GM21619 (cell line): Measurements from ENCODE around the gene TWF1.
"Not testable (repeated sequence)": the region's sequence is repeated elsewhere in the genome, so short reads cannot be mapped to it uniquely, and the experiment has no call there.

Source experiments
- ATAC-seq: cut with Tn5 transposase; IDR thresholded peaks from one replicate; pipeline ENCODE4 v1.9.1; 2021; ENCODE audit not compliant: unreplicated experiment

Gene TWF1

DNA sequence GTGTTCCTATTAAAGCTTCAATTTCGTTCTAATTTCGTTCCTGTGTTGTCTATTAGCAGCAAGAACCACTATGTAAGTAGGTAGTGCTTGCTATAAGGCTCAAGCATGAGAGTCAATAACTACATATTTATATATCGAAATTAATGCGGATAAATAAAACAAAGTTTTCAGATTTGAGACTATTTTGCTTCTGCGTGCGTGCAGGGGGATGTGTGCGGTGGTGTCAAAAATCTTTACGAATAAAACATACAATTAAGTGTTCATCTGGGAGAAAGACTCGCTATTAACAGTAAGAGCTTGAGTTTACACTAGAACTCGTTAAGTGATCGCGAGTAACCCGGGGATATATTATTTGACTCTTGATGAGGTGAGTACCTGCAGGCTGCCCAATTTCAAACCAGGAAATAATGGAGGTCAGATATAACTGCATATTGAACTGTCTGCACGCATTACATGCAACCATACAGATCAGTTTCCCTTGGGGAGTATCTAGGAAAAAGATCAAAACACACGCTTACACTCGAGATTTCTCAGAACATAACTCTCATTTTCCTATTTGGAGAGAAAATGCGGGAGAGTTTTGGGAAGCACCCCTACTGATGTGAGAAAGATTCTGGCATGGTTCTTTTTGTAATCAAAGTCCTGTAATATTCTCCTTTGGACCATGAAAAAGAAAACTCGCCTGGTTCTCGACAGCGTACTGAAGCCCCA, 813 bp downstream of the TWF1 start:
- ATAC-seq, result no peak

DNA sequence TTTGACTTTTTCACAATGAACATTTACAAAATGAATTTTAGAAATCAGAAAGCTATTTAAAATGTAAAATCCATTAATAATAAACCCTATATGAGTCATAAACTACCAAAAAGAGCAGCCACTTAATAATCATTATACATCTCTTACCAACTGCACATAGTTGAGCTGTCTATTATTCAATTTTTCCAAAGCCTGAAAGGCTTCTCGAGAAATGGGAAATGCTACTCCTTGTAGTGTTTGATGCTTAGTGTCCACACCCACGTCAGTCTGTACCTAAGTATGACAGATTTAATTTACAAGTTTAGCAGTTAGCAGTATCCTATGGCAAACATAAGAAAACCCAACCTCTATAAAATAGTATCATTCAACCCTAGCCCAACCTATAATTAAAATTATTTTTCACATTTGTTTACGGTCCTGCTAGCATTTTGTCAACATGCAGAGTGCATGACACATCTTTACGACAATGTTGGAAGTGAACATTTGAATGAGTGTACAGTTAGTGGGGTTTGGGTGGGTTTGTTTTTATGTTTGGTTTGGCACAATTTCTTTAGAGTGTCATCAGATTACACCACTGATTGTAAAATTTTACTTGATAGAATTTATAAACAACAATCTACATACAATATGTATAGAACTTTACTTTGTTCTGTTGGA, 8.4 kb downstream of the TWF1 start:
- ATAC-seq, result no peak

- no peak for ATAC-seq
Measured at GRCh38 chr12:43795716-43796280, 10.3 kb downstream of the TWF1 start.

GRCh38 chr12:43789941-43790340, 16.2 kb downstream of the TWF1 start:
- ATAC-seq, result peak; percentile 46

DNA sequence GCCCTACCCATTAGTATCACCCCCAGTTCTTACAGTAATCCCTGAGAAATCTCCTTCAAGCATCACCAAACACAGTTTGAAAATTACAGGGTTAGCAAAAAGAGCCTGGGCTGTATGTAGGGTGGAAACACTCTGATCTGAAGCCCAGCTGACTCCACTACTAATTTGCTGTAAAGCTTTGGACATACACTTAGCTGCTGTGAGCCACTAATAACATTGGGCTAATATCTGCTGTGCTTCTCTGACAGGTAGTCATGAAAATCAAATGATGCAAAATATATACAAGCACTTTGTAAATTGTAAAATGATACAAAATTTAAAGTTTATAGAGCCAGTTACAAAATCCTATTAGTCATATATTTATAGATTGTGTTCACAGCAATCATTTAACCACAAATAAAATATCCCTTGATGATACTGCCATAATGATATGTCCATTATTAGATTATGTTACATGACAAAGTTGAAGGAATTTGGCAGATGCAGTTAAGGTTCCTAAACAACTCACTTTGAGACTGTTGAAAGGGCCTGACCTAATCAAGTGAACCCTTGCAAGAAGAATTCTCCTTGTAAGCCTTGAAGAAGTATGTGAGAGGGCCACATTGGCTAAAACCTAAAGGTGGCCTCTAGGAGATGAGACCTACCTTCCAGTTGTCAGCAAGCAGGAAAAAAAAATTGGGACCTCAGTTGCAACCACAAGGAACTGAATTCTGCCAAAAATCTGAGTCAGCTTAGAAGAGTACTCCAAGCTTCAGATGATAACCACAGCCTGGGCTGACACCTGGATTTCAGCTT, 19.0 kb downstream of the TWF1 start:
- ATAC-seq, result no peak

GRCh38 chr12:43776498-43776897, 29.6 kb downstream of the TWF1 start:
- no peak for ATAC-seq

GRCh38 chr12:43766291-43766690, 39.8 kb downstream of the TWF1 start:
- ATAC-seq, result no peak

DNA sequence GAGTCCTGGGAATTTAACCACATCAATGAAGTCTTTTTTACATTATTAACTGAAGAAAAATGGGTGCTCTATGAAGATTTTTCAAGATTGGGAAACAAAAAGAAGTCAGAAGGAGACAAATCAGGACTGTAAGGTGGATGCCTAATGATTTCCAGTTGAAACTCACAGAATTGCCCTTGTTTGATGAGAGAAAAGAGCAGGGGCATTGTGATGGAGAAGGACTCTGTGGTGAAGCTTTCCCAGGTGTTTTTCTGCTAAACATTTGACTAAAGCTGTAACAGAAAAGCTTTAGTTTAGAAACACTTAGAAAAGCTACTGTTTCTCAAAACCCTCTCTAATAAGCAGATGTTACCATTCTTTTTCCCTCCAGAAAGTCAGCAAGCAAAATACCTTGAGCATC, 41.6 kb downstream of the TWF1 start:
- ATAC-seq, result no peak

DNA sequence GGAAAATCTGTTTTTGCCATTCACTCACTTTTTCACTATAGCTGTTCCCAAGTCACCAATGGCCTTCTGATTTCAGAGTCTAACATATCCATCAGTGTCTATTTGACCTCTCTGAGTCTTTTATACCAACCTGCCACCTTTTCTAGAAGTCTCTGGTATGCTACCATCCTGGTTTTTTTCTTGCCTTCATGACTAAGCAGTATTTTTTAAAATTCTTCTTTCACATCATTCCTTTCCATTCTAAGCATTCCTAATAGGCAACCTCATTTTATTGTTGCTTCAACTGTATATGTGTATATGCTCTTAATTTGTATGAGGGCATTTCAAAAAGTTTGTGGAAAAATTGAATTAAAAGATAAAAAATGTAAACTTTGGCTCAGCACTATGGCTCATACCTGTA, 42.3 kb downstream of the TWF1 start:
- no peak for ATAC-seq

DNA sequence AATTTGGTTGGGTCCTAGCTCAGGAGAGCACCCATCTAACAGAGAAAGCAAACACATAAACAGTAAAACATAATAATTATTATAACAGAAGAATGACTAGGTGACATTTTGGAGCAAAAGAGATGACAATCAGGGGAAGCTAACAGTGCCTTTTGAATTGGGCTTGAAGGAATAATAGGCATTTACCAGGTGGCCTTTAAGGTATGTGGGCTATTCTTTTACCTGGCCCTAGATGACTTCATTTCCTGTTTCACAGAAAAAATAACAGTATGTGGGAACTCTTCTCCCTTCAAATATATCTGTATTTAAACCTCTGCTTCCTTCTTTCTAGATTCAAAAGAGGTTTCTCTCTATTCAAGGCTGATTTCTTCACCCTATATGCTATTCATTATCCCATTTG, 43.5 kb downstream of the TWF1 start:
- no peak for ATAC-seq

DNA sequence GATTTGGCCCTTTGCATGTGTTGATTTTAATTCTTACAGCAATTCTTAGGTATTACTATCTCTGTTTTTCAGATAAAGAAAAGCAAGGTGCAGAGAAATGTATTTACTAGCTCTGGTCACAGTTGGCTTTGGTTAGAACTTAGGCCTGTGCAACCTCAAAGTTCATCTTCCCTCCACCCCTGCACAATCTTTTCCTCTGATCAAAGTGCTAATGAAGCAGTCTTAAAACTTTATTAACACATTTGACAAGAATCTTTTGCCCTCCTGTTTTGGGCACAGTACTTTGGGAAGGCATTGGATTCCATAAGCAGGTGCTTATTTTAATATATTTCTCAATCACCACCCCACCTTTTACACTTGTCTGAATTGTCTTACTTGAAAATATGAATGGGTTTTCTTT, 44.6 kb downstream of the TWF1 start:
- ATAC-seq, result no peak

DNA sequence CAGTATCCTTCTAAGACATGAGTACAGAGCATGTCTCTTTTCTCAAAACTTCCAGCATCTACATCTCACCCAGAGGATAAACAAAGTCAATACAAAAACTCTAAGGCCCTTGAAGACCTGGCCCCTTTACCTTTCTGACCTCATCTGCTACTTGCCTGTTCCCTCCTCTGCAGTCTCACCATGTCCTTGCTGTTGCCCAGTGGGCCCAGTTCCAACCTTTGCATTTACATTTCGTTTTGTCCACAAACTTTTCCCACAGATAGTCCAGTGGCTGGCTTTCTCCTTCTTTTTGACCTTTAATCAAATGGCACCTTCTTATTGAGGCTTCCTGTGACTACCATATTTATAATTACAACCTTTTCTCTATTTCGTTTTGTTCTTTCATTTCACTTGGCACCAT, 45.7 kb downstream of the TWF1 start:
- no peak for ATAC-seq

DNA sequence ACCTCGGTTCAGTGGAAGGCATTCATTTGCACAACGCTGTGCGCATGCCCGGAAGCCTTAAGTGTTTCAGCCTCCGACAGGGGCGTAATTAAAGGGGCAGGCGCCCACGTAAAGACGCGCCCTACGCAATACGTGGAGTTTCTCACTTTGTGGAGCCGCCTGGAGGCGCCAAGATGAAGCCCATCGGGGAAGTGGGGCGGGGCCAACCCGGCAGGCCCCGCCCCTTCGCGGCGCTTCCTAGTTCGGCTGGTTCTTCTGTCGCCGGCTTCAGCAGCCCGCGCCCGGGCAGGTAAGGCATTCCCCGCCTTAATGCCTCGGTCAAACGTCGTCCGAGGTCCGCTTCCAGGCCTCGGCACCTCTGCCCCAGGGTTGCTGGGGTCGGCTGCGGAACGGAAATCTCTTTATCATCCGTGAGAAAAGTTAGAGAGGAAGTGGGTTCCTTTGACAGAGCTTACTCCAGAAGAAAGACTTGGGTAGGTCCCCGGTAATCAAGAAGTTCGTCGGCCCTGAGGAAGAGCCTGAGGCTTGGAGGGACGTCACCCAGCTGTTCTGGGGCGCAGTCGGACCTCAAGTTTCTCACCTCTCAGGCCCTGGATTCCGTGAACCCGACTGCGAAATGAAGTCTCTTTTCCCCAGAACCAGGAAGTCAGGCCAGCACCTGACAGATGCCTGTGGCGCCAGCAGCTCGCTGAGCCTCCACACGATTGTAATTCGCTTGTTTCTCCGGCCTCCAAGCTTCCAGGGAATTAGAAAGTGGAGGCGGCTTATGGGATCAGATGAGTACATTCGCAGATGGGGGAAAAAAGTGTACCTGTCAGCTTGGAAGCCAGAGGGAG, 47.2 kb downstream of the TWF1 start, which contains the start of the genes IRAK4 and PUS7L:
TSS of gene IRAK4 (plus strand) at position 224 of the 836 bp plus-strand sequence. CDS start 9,161 bp downstream, outside the sequence.
TSS of gene PUS7L (minus strand) at position 63 of the 836 bp plus-strand sequence. CDS start 3,545 bp downstream, outside the sequence.
- peak; percentile 95 for ATAC-seq

- no peak for ATAC-seq
Measured at GRCh38 chr12:43758247-43758727, 47.8 kb downstream of the TWF1 start.

GRCh38 chr12:43754015-43754414, 52.1 kb downstream of the TWF1 start:
- no peak for ATAC-seq

GRCh38 chr12:43751360-43751759, 54.8 kb downstream of the TWF1 start:
- ATAC-seq, result not testable (repeated sequence)

- no peak for ATAC-seq
Measured at GRCh38 chr12:43750814-43751213, 55.3 kb downstream of the TWF1 start.

DNA sequence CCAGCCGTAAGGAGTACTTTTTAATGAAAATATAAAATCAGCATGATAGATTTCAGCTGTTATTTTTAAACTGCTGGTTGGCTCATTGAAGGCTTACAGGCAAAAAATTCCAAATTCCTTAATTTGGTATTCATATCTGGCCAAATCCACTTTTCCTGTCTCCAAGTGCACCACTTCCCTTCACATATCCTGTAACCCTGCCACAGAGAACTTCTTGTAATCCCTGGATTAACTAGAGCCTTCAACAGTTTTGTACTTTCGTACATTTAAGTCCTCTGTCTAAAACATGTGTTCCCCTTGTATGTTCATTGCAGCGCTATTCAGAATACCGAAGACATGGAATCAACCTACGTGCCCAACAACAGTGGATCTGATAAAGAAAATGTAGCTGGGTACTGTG, 57.1 kb downstream of the TWF1 start:
- no peak for ATAC-seq

GRCh38 chr12:43744826-43745225, 61.3 kb downstream of the TWF1 start:
- no peak for ATAC-seq
